Measurements from ENCODE around the gene STAC3. TPM values are rescaled to one million over a fixed set of nuclear protein-coding genes. Genes with fewer than 3 reads are reported as not detected.

The STAC3 gene
- total RNA-seq, 1 experiment from 2014 or later = 2.5 TPM

DNA sequence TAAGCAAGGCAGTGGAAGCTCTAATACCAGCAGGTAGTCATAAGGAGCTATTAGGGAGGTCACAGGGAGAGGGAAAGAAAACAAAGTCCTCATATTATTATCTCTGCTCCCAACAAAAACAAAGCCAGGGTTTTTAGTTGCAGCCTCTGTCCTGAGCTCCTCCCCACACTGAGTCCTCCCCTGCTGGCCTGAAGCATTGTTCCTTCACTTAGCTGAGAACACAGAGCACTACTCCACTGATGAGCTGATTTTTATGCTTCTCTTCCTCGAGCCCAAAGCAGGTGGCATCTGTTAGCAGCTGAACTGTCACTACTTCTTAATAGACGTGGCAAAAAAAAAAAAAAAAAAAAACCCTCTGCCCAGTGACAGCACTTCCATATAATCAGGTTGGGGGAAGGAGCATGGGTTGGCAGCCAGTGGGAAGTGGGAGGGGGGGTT lies 10.5 kb upstream of the STAC3 start:
- intact Hi-C loops (cut with micrococcal nuclease) = no loop called here
- DNase-seq (ENCODE audit: low read depth, low spot score) = no peak
- POLR2A ChIA-PET = no interaction called here
- H3K36me3 ChIP-seq (ENCODE audit: control insufficient read depth in 1 of 2, insufficient read depth in 2 of 2, low read length in 2 of 2) = peaks cover 5 to 7% of the 10 kb centered on the region in 2 experiments; a peak in 2 of 4 replicates
- H2AFZ ChIP-seq (ENCODE audit: low read depth, low read length, poor library complexity, severe bottlenecking) = no peak overlapping the region
- RAD21 ChIA-PET (ENCODE audit: low non-redundant PET in 1 of 2, low total read pairs in 2 of 2, uncharacterized antibody in 2 of 2, unreplicated experiment in 2 of 2) = interaction anchor here in 1 of 2 experiments (1.3 kb wide), 1 partner anchor 192 kb away, joined by 3 read pairs; no protein-coding TSS in a partner anchor
- no TSS peak for BruUV-seq (replicated peaks)
- H3K4me1 ChIP-seq (ENCODE audit: control insufficient read depth in 1 of 2, insufficient read depth in 2 of 2, low read length in 2 of 2) = peaks cover 3 to 4% of the 10 kb centered on the region in 2 experiments; a peak in 1 of 4 replicates
- no peak overlapping the region for H3K4me2 ChIP-seq (ENCODE audit: low read length)
- no peaks in the 10 kb centered on the region for H3K79me2 ChIP-seq (ENCODE audit: insufficient read depth, low read length)
- H3K27ac ChIP-seq (ENCODE audit: low read depth, low read length) = no peak overlapping the region
- no peak overlapping the region for H3K9ac ChIP-seq (ENCODE audit: low read length)
- H3K4me3 ChIP-seq (replicated peaks in 1 of 2; ENCODE audit: low read depth in 1 of 2, low read length in 2 of 2) = no peak overlapping the region
- CTCF ChIA-PET = interaction anchor here (0.7 to 1.4 kb wide), 3 partner anchors 16 to 198 kb away, joined by 3 to 4 read pairs (median 4); no protein-coding TSS in a partner anchor
- H3K9me3 ChIP-seq (ENCODE audit: control insufficient read depth in 1 of 2, insufficient read depth in 1 of 2, low read depth in 1 of 2, low read length in 2 of 2) = no peaks in the 10 kb centered on the region
- H4K20me1 ChIP-seq (ENCODE audit: insufficient read depth) = no peaks in the 10 kb centered on the region
- ATAC-seq = no peak
- TF ChIP-seq ZFX (IDR thresholded peaks at IDR 0.05) = no peak
- H3K9me2 ChIP-seq (ENCODE audit: insufficient read depth) = no peaks in the 10 kb centered on the region
- H3K27me3 ChIP-seq (ENCODE audit: insufficient read depth, low read length) = no peaks in the 10 kb centered on the region

DNA sequence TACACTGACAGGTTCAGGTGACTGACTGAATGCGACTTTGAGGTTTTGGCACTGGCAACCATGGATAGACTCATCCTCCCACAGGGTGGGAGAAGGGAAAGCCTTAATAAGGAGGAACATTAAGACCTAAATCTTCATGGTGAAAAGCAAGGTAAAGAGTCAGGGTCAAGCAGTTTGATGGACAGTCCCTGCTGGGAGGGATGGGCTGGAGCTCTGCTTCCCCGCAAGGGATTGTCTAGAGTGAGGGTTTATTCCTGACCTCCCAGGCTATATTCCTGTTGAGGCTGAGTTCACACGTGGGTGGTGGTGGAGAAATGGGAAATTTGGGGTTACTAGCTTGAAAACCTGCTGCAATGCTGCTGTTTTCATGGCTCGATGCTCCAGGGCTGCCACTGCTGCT lies 9.4 kb upstream of the STAC3 start:
- Histone ChIP-seq H3K36me3 (ENCODE audit: control insufficient read depth in 1 of 2, insufficient read depth in 2 of 2, low read length in 2 of 2) (peaks cover 5 to 6% of the 10 kb centered on the region in 2 experiments; a peak in 2 of 4 replicates), H3K27me3 (ENCODE audit: insufficient read depth, low read length) (no peaks in the 10 kb centered on the region), H3K4me2 (ENCODE audit: low read length) (no peak overlapping the region), H3K79me2 (ENCODE audit: insufficient read depth, low read length) (no peaks in the 10 kb centered on the region), H3K4me1 (ENCODE audit: control insufficient read depth in 1 of 2, insufficient read depth in 2 of 2, low read length in 2 of 2) (peaks cover 3 to 4% of the 10 kb centered on the region in 2 experiments; a peak in 1 of 4 replicates), H3K9ac (ENCODE audit: low read length) (no peak overlapping the region), H3K27ac (ENCODE audit: low read depth, low read length) (no peak overlapping the region), H4K20me1 (ENCODE audit: insufficient read depth) (no peaks in the 10 kb centered on the region), H3K9me3 (ENCODE audit: control insufficient read depth in 1 of 2, insufficient read depth in 1 of 2, low read depth in 1 of 2, low read length in 2 of 2) (no peaks in the 10 kb centered on the region), H2AFZ (ENCODE audit: low read depth, low read length, poor library complexity, severe bottlenecking) (no peak overlapping the region), H3K9me2 (ENCODE audit: insufficient read depth) (no peaks in the 10 kb centered on the region), H3K4me3 (replicated peaks in 1 of 2; ENCODE audit: low read depth in 1 of 2, low read length in 2 of 2) (no peak overlapping the region)
- POLR2A ChIA-PET = no interaction called here
- intact Hi-C loops (cut with micrococcal nuclease) = no loop called here
- CTCF ChIA-PET = no interaction called here
- no TSS peak for BruUV-seq (replicated peaks)
- TF ChIP-seq FOSL1 (IDR thresholded peaks at IDR 0.05; ENCODE audit: low read depth) (no peak), CEBPB (IDR thresholded peaks at IDR 0.05; ENCODE audit: low read depth) (no peak), CBX3 (IDR thresholded peaks at IDR 0.05; ENCODE audit: low read depth) (no peak), ELF1 (IDR thresholded peaks at IDR 0.05; ENCODE audit: borderline replicate concordance, low read depth) (no peak), EZH2 (IDR thresholded peaks at IDR 0.05) (no peak)
- TF ChIP-seq, protein P1, sequence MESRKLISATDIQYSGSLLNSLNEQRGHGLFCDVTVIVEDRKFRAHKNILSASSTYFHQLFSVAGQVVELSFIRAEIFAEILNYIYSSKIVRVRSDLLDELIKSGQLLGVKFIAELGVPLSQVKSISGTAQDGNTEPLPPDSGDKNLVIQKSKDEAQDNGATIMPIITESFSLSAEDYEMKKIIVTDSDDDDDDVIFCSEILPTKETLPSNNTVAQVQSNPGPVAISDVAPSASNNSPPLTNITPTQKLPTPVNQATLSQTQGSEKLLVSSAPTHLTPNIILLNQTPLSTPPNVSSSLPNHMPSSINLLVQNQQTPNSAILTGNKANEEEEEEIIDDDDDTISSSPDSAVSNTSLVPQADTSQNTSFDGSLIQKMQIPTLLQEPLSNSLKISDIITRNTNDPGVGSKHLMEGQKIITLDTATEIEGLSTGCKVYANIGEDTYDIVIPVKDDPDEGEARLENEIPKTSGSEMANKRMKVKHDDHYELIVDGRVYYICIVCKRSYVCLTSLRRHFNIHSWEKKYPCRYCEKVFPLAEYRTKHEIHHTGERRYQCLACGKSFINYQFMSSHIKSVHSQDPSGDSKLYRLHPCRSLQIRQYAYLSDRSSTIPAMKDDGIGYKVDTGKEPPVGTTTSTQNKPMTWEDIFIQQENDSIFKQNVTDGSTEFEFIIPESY (IDR thresholded peaks at IDR 0.05; ENCODE audit: extremely low read depth, insufficient replicate concordance, low read length) = no peak
- TF ChIP-seq, protein P2, sequence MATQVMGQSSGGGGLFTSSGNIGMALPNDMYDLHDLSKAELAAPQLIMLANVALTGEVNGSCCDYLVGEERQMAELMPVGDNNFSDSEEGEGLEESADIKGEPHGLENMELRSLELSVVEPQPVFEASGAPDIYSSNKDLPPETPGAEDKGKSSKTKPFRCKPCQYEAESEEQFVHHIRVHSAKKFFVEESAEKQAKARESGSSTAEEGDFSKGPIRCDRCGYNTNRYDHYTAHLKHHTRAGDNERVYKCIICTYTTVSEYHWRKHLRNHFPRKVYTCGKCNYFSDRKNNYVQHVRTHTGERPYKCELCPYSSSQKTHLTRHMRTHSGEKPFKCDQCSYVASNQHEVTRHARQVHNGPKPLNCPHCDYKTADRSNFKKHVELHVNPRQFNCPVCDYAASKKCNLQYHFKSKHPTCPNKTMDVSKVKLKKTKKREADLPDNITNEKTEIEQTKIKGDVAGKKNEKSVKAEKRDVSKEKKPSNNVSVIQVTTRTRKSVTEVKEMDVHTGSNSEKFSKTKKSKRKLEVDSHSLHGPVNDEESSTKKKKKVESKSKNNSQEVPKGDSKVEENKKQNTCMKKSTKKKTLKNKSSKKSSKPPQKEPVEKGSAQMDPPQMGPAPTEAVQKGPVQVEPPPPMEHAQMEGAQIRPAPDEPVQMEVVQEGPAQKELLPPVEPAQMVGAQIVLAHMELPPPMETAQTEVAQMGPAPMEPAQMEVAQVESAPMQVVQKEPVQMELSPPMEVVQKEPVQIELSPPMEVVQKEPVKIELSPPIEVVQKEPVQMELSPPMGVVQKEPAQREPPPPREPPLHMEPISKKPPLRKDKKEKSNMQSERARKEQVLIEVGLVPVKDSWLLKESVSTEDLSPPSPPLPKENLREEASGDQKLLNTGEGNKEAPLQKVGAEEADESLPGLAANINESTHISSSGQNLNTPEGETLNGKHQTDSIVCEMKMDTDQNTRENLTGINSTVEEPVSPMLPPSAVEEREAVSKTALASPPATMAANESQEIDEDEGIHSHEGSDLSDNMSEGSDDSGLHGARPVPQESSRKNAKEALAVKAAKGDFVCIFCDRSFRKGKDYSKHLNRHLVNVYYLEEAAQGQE (IDR thresholded peaks at IDR 0.05; ENCODE audit: low read depth) = no peak
- DNase-seq (ENCODE audit: low read depth, low spot score) = no peak
- ATAC-seq = no peak
- RAD21 ChIA-PET (ENCODE audit: low non-redundant PET in 1 of 2, low total read pairs in 2 of 2, uncharacterized antibody in 2 of 2, unreplicated experiment in 2 of 2) = interaction anchor here in 1 of 2 experiments (0.6 kb wide), 1 partner anchor 17 kb away, joined by 5 read pairs; no protein-coding TSS in a partner anchor
